Gastroesophageal sphincter (tissue), 4 donors: ENCODE data around the gene CEACAM1. TPM values are rescaled to one million over a fixed set of nuclear protein-coding genes. Genes with fewer than 3 reads are reported as not detected.
"Not testable (repeated sequence)": the region's sequence is repeated elsewhere in the genome, so short reads cannot be mapped to it uniquely, and the experiment has no call there.

Experiments used
- ATAC-seq: fragments of 150-250 bp; one replicate; pipeline ENCODE4 v1.9.1; 2016; ENCODE audit warnings: mild to moderate bottlenecking, moderate library complexity
- H3K27ac ChIP-seq, 4 donors: fragments of 200-600 bp; sonication (generic) in 3 of 4; 1 replicate in 3 of 4; 2 replicates in 1 of 4; pipeline ENCODE4 v1.5.1; 2016 to 2019
- H3K27me3 ChIP-seq: fragments of 200-600 bp; sonication (generic); one replicate; pipeline ENCODE4 v1.5.1; 2019
- H3K36me3 ChIP-seq, 2 donors: fragments of 200-600 bp; sonication (generic); one replicate each; pipeline ENCODE4 v1.5.1; 2019; ENCODE audit warnings: control low read depth in 1 of 2
- H3K4me1 ChIP-seq, 3 donors: fragments of 200-600 bp; sonication (generic); 1 replicate in 2 of 3; 2 replicates in 1 of 3; pipeline ENCODE4 v1.5.1; 2016 to 2019; ENCODE audit warnings: control low read depth in 2 of 3
- H3K4me3 ChIP-seq, 2 donors: fragments of 200-600 bp; sonication (generic); one replicate each; pipeline ENCODE4 v1.5.1; 2019; ENCODE audit warnings: mild to moderate bottlenecking in 1 of 2, moderate library complexity in 1 of 2
- H3K9me3 ChIP-seq, 3 donors: fragments of 200-600 bp; sonication (generic); one replicate each; pipeline ENCODE4 v1.5.1; 2017 to 2019; ENCODE audit warnings: control low read depth in 2 of 3
- EP300 ChIP-seq: sonication (generic); formaldehyde crosslinking; IDR thresholded peaks from one replicate; pipeline ENCODE4 v1.6.1; 2017; ENCODE audit warnings: antibody characterized with exemption, mild to moderate bottlenecking
- POLR2A ChIP-seq, 2 donors: fragments of 450-650 bp; IDR thresholded peaks; one replicate each; pipeline ENCODE4 v1.6.1; 2017; ENCODE audit warnings: antibody characterized with exemption in 2 of 2, mild to moderate bottlenecking in 2 of 2, moderate library complexity in 1 of 2
- POLR2AphosphoS5 ChIP-seq: sonication (generic); formaldehyde crosslinking; IDR thresholded peaks from one replicate; pipeline ENCODE4 v1.6.1; 2017; ENCODE audit warnings: antibody characterized with exemption
- WGBS, 2 donors: methylation state at CpG; one replicate each; pipeline ENCODE4 v1.1.5; 2018; ENCODE audit warnings: low coverage in 1 of 2; 5-methylcytosine and 5-hydroxymethylcytosine counted together
- total RNA-seq, 4 donors: library from RNA; depleted of rRNA; stranded (reverse); fragments of >200 nt; gene quantifications; one replicate each; pipeline ENCODE4 v1.1.0, GENCODE V29; 2016
- TF ChIP-seq, protein P1 (sequence below), 4 experiments: fragments of 200-600 bp in 2 of 4; fragments of 450-650 bp in 2 of 4; sonication (generic) in 1 of 4; IDR thresholded peaks; one replicate each; pipeline ENCODE4 v1.5.1; 2017 to 2019; ENCODE audit warnings: antibody characterized with exemption in 4 of 4, mild to moderate bottlenecking in 2 of 4, moderate library complexity in 2 of 4

CEACAM1 gene
- total RNA-seq, 4 donors from 2014 or later, result 0.66 to 10.1 (median 0.99) TPM

DNA sequence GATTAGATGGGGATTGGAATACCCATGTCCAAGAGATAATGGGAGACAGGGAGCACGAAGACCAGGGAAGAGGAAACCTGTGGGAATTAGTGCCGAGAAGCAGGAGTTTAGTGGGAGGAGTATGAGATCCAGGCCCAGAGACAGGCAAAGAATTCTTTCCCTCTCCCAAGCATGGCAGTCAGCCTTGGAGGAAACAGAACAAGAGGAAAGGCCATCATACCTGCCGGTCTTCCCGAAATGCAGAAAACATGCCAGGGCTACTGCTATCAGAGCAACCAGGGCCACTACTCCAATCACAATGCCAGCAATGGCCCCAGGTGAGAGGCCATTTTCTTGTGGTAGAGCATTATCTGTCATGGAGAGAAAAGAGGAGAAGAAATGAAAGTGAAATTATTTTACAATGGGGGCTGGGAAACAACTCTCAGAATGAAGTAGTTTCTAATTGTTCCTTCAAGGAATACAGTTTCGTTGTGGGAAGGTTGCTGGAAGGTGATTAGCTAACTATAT lies 16.1 kb downstream of the CEACAM1 start:
- H3K9me3 ChIP-seq, result no peaks in the 10 kb centered on the region
- ATAC-seq, result no peak
- no peaks in the 10 kb centered on the region for H3K36me3 ChIP-seq
- H3K27ac ChIP-seq, result no peak overlapping the region
- no peaks in the 10 kb centered on the region for H3K27me3 ChIP-seq
- H3K4me1 ChIP-seq, result no peaks in the 10 kb centered on the region
- WGBS, 2 donors, result 73 to 81% methylated on average over 4 to 5 of the region's 5 CpGs
- no peak for TF ChIP-seq EP300
- no peak for TF ChIP-seq POLR2A (IDR thresholded peaks at IDR 0.05)
- TF ChIP-seq POLR2AphosphoS5, result no peak
- TF ChIP-seq, protein P1, sequence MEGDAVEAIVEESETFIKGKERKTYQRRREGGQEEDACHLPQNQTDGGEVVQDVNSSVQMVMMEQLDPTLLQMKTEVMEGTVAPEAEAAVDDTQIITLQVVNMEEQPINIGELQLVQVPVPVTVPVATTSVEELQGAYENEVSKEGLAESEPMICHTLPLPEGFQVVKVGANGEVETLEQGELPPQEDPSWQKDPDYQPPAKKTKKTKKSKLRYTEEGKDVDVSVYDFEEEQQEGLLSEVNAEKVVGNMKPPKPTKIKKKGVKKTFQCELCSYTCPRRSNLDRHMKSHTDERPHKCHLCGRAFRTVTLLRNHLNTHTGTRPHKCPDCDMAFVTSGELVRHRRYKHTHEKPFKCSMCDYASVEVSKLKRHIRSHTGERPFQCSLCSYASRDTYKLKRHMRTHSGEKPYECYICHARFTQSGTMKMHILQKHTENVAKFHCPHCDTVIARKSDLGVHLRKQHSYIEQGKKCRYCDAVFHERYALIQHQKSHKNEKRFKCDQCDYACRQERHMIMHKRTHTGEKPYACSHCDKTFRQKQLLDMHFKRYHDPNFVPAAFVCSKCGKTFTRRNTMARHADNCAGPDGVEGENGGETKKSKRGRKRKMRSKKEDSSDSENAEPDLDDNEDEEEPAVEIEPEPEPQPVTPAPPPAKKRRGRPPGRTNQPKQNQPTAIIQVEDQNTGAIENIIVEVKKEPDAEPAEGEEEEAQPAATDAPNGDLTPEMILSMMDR (IDR thresholded peaks at IDR 0.05), result no peak
- H3K4me3 ChIP-seq, result no peak overlapping the region

DNA sequence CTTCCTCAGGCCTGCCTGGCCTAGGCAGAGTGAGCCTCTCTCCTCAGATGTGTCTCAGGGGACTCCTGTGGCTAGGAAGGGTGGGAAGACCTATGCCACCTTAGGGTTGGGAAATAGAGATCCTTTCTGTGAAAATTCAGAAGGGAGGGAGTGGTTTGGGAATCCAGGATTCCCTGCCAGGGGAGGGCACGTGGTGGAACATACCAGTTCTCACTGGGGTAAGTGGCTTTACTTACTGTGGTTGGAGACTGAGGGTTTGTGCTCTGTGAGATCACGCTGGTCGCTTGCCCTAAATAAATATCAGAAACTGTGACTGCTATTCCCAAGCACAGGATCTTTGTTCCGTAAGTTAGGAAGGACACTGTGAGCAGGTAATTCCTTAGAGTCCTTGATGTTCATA lies 16.9 kb downstream of the CEACAM1 start:
- Histone ChIP-seq H3K9me3 (no peaks in the 10 kb centered on the region), H3K4me1 (no peaks in the 10 kb centered on the region), H3K27ac (no peak overlapping the region), H3K4me3 (no peak overlapping the region), H3K27me3 (no peaks in the 10 kb centered on the region), H3K36me3 (no peaks in the 10 kb centered on the region)
- TF ChIP-seq EP300, result no peak
- TF ChIP-seq POLR2AphosphoS5, result no peak
- TF ChIP-seq POLR2A (IDR thresholded peaks at IDR 0.05), result no peak
- TF ChIP-seq, protein P1 (IDR thresholded peaks at IDR 0.05), result no peak
- ATAC-seq, result no peak
- WGBS, 2 donors, result 86 to 100% methylated on average over 2 to 3 of the region's 4 CpGs

DNA sequence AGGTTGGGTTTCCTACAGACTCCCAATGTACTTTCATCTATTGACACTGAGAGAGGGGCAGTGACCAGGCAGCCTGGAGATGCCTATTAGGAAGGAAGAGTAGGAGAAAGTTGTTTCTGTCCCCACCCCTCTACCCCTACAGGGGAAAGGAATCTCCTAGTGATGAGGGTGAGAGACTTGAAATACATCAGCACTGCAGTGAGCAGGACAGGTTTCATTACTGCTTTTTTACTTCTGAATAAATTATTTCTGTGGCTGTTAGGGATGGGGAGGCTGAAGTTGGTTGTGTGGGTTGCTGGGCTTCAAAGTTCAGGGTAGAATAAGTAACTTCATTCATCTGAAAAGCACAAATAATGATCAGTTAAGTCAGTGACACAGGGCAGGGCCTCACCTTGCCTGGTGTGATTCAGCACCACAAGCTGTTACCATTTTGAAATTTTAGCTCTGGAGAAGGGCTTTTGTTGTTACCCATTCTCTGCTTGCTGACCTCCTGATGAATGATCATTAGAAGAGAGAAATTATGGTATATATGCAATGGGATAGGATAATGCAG lies 19.3 kb downstream of the CEACAM1 start:
- H3K36me3 ChIP-seq, result no peaks in the 10 kb centered on the region
- H3K27ac ChIP-seq, result no peak overlapping the region
- H3K4me3 ChIP-seq, result no peak overlapping the region
- no peaks in the 10 kb centered on the region for H3K27me3 ChIP-seq
- no peak for ATAC-seq
- H3K9me3 ChIP-seq, result no peaks in the 10 kb centered on the region
- no peaks in the 10 kb centered on the region for H3K4me1 ChIP-seq
- TF ChIP-seq POLR2A (IDR thresholded peaks at IDR 0.05) (no peak), EP300 (no peak), POLR2AphosphoS5 (no peak)
- TF ChIP-seq, protein P1 (IDR thresholded peaks at IDR 0.05), result no peak

DNA sequence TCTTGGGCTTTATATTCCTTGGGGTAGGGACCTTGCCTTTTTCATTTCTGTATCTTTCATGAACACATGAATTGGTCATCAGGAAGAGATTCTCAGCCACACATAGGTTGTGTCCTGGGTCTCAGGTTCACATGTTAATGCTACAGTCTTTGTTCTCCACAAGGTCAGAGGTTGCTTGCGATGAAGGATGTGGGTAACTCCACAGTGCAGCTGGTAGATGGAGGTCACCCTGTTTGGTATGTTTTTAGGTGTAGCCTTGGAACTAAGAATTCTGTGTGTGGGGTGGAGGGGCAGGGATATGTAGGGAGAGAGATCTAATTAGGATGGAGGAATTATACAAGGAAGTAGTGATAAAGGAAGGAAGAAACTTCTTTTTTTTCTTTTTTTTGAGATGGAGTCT lies 23.2 kb downstream of the CEACAM1 start:
- H3K27ac ChIP-seq, result no peak overlapping the region
- H3K4me1 ChIP-seq, result no peaks in the 10 kb centered on the region
- no peaks in the 10 kb centered on the region for H3K9me3 ChIP-seq
- TF ChIP-seq EP300 (no peak), POLR2AphosphoS5 (no peak), POLR2A (IDR thresholded peaks at IDR 0.05) (no peak)
- TF ChIP-seq, protein P1 (IDR thresholded peaks at IDR 0.05), result no peak
- 100% methylated on average over 1 of the region's 1 CpG for WGBS, 2 donors
- H3K27me3 ChIP-seq, result no peaks in the 10 kb centered on the region
- no peak for ATAC-seq
- no peak overlapping the region for H3K4me3 ChIP-seq
- H3K36me3 ChIP-seq, result no peaks in the 10 kb centered on the region

DNA sequence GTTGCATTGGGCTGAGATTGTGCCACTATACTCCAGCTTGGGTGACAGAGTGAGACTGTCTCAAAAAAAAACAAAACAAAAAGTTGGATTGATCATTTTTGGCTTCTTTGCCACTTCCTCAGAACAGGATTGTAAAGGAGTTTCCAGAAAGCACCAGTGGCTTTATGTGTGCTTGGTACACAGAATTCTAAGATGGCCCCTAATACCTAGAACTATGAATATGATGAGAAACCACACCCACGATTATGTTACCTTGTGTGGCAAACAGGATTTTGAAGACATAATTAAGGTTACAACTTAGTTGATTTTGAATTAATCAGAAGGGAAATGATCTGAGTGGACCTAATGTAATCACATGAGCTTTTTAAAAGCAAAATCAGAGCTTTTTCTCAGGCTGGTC lies 26.5 kb downstream of the CEACAM1 start:
- H3K4me1 ChIP-seq, result peaks cover 0 to 2% (median 0%) of the 10 kb centered on the region in 3 donors
- WGBS, 2 donors, result 75 to 100% methylated on average over 1 of the region's 1 CpG

DNA sequence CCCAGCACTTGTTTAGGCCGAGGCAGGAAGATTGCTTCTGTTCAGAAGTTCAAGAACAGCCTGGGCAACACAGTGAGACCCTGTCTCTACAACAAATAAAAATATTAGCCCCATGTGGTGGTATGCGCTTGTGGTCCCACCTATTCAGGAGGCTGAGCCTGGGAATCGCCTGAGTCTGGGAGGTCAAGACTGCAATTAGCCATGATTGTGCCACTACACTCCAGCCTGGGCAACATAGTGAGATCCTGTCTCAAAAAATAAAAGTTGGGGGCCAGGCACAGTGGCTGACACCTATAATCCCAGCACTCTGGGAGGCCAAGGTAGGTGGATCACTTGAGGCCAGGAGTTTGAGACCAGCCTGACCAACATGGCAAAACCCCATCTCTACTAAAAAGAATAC lies 27.0 kb downstream of the CEACAM1 start:
- ATAC-seq, H3K36me3 ChIP-seq, H3K9me3 ChIP-seq, H3K4me1 ChIP-seq, H3K4me3 ChIP-seq, H3K27ac ChIP-seq, H3K27me3 ChIP-seq: not testable (repeated sequence)
- WGBS, 2 donors, result 97% methylated on average over 3 of the region's 3 CpGs; no CpG with 5 or more reads in 1 of the 2 donors

More for the DNA sequence above, 26.5 kb downstream of the CEACAM1 start:
- ATAC-seq, result no peak
- Histone ChIP-seq H3K4me3 (no peak overlapping the region), H3K9me3 (no peaks in the 10 kb centered on the region), H3K36me3 (no peaks in the 10 kb centered on the region), H3K27ac (no peak overlapping the region), H3K27me3 (no peaks in the 10 kb centered on the region)
- TF ChIP-seq EP300 (no peak), POLR2AphosphoS5 (no peak), POLR2A (IDR thresholded peaks at IDR 0.05) (no peak)
- TF ChIP-seq, protein P1 (IDR thresholded peaks at IDR 0.05), result no peak
